Neutrophil (primary cell): ENCODE measurements around the gene RASGRF1.

Experiments used
- H3K27ac ChIP-seq: fragments of 200-600 bp; sonication (generic); 2 replicates; pipeline ENCODE4 v1.5.1; 2016; ENCODE audit warnings: mild to moderate bottlenecking, moderate library complexity
- H3K27me3 ChIP-seq: fragments of 200-600 bp; sonication (generic); 2 replicates; pipeline ENCODE4 v1.6.0; 2016; ENCODE audit warnings: mild to moderate bottlenecking
- H3K36me3 ChIP-seq: fragments of 200-600 bp; sonication (generic); 2 replicates; pipeline ENCODE4 v1.5.1; 2017
- H3K4me1 ChIP-seq, 2 experiments: fragments of 200-600 bp in 1 of 2; sonication (generic) in 1 of 2; 1 replicate in 1 of 2; 2 replicates in 1 of 2; pipeline versions ENCODE4 v1.5.1 to v1.6.1; 2013 to 2016; ENCODE audit warnings: low read depth in 1 of 2, low read length in 1 of 2, mild to moderate bottlenecking in 1 of 2, moderate library complexity in 1 of 2; ENCODE audit not compliant: control insufficient read depth in 1 of 2, insufficient read depth in 1 of 2
- H3K4me3 ChIP-seq, 2 experiments: fragments of 200-600 bp in 1 of 2; sonication (generic) in 1 of 2; 1 replicate in 1 of 2; 2 replicates in 1 of 2; pipeline ENCODE4 v1.5.1; 2013 to 2016; ENCODE audit warnings: low read depth in 1 of 2, low read length in 1 of 2, mild to moderate bottlenecking in 1 of 2, moderate library complexity in 1 of 2
- H3K9me3 ChIP-seq: fragments of 200-600 bp; sonication (generic); 2 replicates; pipeline ENCODE4 v1.5.1; 2016
- CTCF ChIP-seq: fragments of 200-600 bp; sonication (generic); IDR thresholded peaks from 2 replicates; pipeline ENCODE4 v1.5.1; 2016; ENCODE audit warnings: antibody characterized with exemption

RASGRF1 gene

GRCh38 chr15:78989701-78990240 lies 100.8 kb downstream of the RASGRF1 start:
- no peak overlapping the region for H3K4me3 ChIP-seq
- no peak for TF ChIP-seq CTCF
- no peaks in the 10 kb centered on the region for H3K4me1 ChIP-seq
- H3K9me3 ChIP-seq: no peaks in the 10 kb centered on the region
- H3K36me3 ChIP-seq: no peaks in the 10 kb centered on the region
- no peak overlapping the region for H3K27ac ChIP-seq
- peaks cover 4% of the 10 kb centered on the region for H3K27me3 ChIP-seq

- Histone ChIP-seq H3K9me3 (no peaks in the 10 kb centered on the region), H3K4me1 (no peaks in the 10 kb centered on the region), H3K4me3 (no peak overlapping the region), H3K36me3 (no peaks in the 10 kb centered on the region), H3K27ac (no peak overlapping the region), H3K27me3 (peaks cover 4% of the 10 kb centered on the region)
- TF ChIP-seq CTCF: no peak
These were observed 102.1 kb downstream of the RASGRF1 start for GRCh38 chr15:78988361-78988911.

GRCh38 chr15:78987556-78988360 lies 102.8 kb downstream of the RASGRF1 start:
- Histone ChIP-seq H3K27ac (no peak overlapping the region), H3K27me3 (peaks cover 8% of the 10 kb centered on the region)

GRCh38 chr15:78985859-78986475 lies 104.6 kb downstream of the RASGRF1 start:
- TF ChIP-seq CTCF: no peak
- H3K27ac ChIP-seq: no peak overlapping the region
- no peak overlapping the region for H3K4me3 ChIP-seq
- no peaks in the 10 kb centered on the region for H3K36me3 ChIP-seq
- H3K9me3 ChIP-seq: no peaks in the 10 kb centered on the region
- H3K27me3 ChIP-seq: peaks cover 8% of the 10 kb centered on the region
- H3K4me1 ChIP-seq: no peaks in the 10 kb centered on the region

More at GRCh38 chr15:78987556-78988360, 102.8 kb downstream of the RASGRF1 start:
- H3K4me1 ChIP-seq: no peaks in the 10 kb centered on the region
- H3K4me3 ChIP-seq: no peak overlapping the region
- no peaks in the 10 kb centered on the region for H3K36me3 ChIP-seq
- no peak for TF ChIP-seq CTCF
- H3K9me3 ChIP-seq: no peaks in the 10 kb centered on the region

- Histone ChIP-seq H3K36me3 (no peaks in the 10 kb centered on the region), H3K4me3 (no peak overlapping the region), H3K4me1 (no peaks in the 10 kb centered on the region), H3K27me3 (peaks cover 6% of the 10 kb centered on the region), H3K27ac (no peak overlapping the region), H3K9me3 (no peaks in the 10 kb centered on the region)
- TF ChIP-seq CTCF: no peak
These were observed 106.5 kb downstream of the RASGRF1 start for GRCh38 chr15:78984041-78984440.
